Right lobe of liver (tissue), 4 donors: Measurements from ENCODE around the gene GFAP.

ENCODE experiments used
- CTCF ChIP-seq, 4 donors: fragments of 200-600 bp in 3 of 4; fragments of 450-650 bp in 1 of 4; IDR thresholded peaks; one replicate each; pipeline versions ENCODE4 v1.5.1 to v1.8.0; 2016 to 2022; ENCODE audit warnings: antibody characterized with exemption in 4 of 4, mild to moderate bottlenecking in 2 of 4
- POLR2A ChIP-seq: fragments of 450-650 bp; IDR thresholded peaks from one replicate; pipeline ENCODE4 v1.6.1; 2017; ENCODE audit warnings: antibody characterized with exemption, mild to moderate bottlenecking
- donor health status: DM: no; HTN: no; CAD: no.
- donor health status: DM: no; HTN: no; CAD: no.
- donor health status: DM: no; HTN: yes; CAD: no.

GRCh38 chr17:44940768-44941167 is 25.5 kb upstream of the GFAP start:
- TF ChIP-seq CTCF (IDR thresholded peaks at IDR 0.05): no peak
- TF ChIP-seq POLR2A: no peak
